SW480 (cell line): Measurements from ENCODE around the gene SRD5A3.

Experiments
- DNase-seq: peaks from one replicate; pipeline ENCODE4 v3.0.0-alpha.2; 2016; ENCODE audit warnings: low spot score

Gene SRD5A3

GRCh38 chr4:55409468-55410171, 63.6 kb downstream of the SRD5A3 start:
- DNase-seq, result no peak

- no peak for DNase-seq
Observed at GRCh38 chr4:55410431-55410830, 64.4 kb downstream of the SRD5A3 start.

GRCh38 chr4:55411621-55412020, 65.6 kb downstream of the SRD5A3 start:
- DNase-seq, result no peak

- no peak for DNase-seq
Observed at GRCh38 chr4:55416176-55416575, 70.1 kb downstream of the SRD5A3 start.
